ENCODE measurements around the gene DNAJC3.
"Not testable (repeated sequence)": the region's sequence is repeated elsewhere in the genome, so short reads cannot be mapped to it uniquely, and the experiment has no call there.

The DNAJC3 gene

GRCh38 chr13:95781016-95781415, 104.1 kb downstream of the DNAJC3 start:
- DNase-seq (ENCODE audit: low spot score), result no peak

DNA sequence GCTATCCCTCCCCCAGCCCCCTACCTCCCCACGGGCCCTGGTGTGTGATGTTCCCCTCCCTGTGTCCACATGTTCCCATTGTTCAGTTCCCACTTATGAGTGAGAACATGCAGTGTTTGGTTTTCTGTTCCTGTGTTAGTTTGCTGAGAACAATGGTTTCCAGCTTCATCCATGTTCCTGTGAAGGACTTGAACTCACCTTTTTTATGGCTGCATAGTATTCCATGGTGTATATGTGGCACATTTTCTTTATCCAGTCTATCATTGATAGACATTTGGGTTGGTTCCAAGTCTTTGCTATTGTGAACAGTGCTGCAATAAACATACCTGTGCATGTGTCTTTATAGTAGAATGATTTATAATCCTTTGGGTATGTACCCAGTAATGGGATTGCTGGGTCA, 105.0 kb downstream of the DNAJC3 start:
- DNase-seq (ENCODE audit: low spot score), result not testable (repeated sequence)

GRCh38 chr13:95783747-95784146, 106.8 kb downstream of the DNAJC3 start:
- DNase-seq (ENCODE audit: low spot score), result no peak

DNA sequence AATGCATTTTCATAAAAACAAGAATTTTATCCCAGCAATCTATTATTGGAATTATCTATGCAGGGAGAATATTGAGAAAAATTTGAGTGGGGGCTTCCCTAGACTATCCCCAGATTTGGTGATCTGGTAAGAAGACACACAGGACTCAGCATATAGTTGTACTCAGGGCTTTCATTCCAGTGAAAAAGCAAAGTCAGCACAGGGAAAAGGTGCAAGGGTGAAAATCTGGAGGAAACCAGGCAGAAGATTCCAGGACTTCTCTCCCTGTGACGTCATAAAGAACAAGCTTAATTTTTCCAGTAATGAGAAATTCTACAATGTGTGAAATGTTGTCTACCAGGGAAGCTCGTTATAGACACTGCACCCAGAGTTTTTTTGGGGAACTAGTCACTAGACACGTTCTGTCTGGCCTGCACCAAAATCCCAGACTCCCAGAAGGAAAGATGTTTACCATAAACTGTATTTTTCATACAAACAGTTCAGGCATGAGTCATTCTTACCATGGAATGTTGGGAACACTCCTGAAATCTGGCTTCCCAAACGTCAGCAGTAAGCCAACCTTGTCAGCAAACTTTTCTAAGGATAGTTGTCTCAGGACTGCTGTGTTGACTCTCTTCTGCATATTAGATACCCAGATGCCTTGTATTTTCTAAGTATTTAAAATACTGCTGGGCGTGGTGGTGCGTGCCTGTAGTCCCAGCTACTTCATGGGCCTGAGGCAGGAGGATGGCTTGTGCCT, 107.4 kb downstream of the DNAJC3 start:
- no peak for DNase-seq (ENCODE audit: low spot score)

- DNase-seq (ENCODE audit: low spot score), result no peak
These were observed 108.0 kb downstream of the DNAJC3 start for GRCh38 chr13:95784900-95785290.

DNA sequence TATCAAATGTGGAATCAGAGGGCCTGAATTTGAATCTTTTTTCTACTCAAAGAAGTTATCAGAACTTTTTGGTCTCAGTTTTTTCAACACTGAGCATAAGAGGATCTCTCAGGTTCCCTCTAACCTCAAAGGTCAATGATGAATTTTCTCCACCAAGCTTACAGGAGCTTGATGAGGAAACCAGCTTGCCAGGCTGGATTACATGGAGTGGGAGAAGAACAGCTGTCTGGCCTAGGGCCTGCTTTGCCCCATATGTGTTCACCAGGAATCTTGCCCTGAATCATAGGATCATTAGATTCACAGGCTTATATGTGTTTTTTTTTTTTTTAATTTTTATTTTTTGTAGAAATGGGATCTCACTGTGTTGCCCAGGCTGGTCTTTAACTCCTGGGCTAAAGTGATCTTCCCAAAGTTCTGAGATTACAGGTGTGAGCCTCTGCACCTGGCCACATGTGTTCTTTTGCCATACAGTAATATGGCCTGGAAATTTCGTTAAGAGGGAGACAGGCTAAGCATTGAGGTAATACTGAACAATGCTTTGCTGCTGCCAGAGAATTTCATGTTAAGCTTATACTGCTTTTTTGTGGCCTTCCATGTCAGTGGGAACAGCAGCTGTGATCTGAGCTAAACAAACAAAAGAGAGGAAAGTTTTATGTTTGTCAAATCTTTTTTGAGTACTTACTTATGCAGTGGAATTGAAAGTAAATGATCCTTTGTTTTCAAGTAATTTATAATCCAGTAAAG, 110.6 kb downstream of the DNAJC3 start:
- no peak for DNase-seq (ENCODE audit: low spot score)

DNA sequence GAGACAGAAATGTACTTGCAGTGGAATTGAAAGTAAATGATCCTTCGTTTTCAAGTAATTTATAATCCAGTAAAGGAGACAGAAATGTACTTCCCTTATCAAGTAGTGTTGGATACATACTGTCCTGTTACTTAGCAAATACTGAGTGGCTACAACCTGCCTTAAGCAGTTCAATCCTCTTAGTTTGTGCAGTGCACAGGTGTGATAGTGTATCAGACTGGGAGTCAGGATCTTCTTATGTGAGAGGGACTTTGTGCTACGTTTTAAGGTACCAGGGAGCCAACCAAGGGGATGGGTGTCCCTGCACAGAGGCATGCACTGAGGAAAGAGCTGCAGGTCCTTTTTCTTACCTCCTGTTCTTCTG, 111.1 kb downstream of the DNAJC3 start:
- no peak for DNase-seq (ENCODE audit: low spot score)

DNA sequence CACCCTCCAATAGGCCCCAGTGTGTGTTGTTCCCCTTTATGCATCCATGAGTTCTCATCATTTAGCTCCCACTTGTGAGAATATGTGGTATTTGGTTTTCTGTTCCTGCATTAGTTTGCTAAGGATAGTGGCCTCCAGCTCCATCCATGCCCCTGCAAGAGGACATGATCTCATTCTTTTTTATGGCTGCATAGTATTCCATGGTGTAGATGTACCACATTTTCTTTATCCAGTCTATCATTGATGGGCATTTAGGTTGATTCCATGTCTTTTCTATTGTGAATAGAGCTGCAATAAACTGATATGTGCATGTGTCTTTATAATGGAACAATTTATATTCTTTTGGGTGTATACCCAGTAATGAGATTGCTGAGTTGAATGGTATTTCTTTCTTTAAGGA, 112.4 kb downstream of the DNAJC3 start:
- DNase-seq (ENCODE audit: low spot score), result not testable (repeated sequence)

DNA sequence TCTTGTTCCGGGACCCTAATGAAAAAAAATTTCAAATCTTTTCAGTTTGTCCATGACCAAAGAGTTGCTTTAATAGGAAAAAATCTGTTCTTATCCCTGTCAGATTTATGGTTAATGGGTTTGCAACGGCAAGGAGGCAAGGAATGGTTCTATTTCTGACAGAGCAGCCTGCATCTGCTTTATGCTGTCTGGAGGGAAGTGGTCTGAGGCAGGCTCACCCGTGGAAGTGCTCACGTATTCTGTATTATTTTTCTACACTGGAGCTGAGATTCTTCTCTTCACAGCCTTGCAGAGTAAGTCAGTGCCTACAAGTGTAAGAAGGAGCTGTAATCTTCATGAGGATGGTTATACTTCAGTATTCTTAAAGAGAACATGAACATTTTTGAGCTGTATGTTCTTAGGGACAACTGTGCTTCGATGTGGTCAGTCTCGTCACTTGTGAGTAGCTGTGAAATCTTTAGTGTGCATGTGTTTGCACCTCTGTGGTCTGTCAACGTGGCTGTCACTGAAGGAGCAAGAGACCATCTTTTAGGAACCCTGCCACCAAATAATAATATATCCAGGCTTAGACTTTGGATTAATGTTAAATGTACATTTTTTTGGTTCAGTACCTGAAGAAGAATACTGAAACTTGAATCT, 114.3 kb downstream of the DNAJC3 start:
- DNase-seq (ENCODE audit: low spot score), result no peak

GRCh38 chr13:95793018-95793555, 116.1 kb downstream of the DNAJC3 start:
- DNase-seq (ENCODE audit: low spot score), result no peak

DNA sequence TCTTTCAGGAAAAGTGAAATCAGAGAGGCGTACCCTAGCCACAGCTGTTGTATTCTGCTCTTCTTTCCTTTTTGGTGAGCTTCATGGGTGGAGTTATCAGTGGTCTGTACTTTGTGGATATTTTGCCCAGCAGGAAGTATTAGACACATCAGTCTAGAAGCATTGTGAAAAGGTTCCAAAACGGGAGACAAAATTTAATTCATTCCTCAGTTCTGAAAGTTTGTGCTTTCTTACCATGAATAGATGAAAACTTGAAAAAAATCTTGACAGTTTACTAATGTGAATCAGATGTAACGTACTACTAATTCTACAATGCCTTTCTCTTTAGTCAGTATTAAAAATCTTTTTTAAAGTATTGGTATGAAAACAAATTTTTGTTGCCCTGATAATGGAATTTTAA, 116.8 kb downstream of the DNAJC3 start:
- DNase-seq (ENCODE audit: low spot score), result no peak

DNA sequence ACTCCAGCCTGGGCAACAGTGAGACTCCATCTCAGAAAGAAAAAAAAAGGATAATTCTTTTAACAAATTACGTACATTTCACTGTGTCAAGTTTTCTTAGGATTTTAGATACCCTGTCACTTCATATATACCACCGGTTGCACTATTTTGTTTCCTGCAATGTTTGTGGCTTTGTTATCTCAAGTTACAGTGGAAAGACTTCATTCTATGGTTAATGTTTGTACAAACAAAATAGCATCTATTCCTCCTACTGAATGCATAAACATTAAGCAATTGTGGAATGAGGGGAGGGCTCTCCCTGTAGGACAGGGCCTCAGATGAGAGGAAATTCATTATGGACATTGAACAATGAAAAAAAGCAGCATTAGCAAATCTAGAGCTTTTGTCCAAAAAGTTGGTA, 120.1 kb downstream of the DNAJC3 start:
- DNase-seq (ENCODE audit: low spot score), result no peak

DNA sequence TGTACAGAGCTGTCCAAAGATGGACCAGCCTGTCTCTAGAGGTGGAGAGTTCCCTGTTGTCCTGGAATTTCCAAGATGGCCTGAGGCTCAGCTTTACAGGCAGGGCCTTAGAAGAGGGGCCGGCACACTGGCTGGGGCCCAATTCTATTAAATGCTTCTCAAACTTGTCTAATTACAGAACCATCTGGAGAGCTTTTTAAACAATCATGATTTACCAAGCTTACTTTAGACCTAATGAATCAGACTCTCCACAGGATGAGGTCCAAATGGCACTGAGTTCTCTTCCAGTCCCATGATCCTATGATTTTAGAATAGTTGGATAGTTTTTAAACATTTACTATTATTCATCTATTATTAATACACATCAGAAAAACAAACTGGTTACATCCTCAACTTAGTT, 123.5 kb downstream of the DNAJC3 start:
- no peak for DNase-seq (ENCODE audit: low spot score)

GRCh38 chr13:95801825-95802224, 124.9 kb downstream of the DNAJC3 start:
- no peak for DNase-seq (ENCODE audit: low spot score)

GRCh38 chr13:95805921-95806320, 129.0 kb downstream of the DNAJC3 start:
- no peak for DNase-seq (ENCODE audit: low spot score)

- no peak for DNase-seq (ENCODE audit: low spot score)
These were observed 132.5 kb downstream of the DNAJC3 start for GRCh38 chr13:95809429-95809828.

- DNase-seq (ENCODE audit: low spot score), result no peak
These were observed 136.2 kb downstream of the DNAJC3 start for GRCh38 chr13:95813139-95813538.

GRCh38 chr13:95814495-95814894, 137.6 kb downstream of the DNAJC3 start:
- DNase-seq (ENCODE audit: low spot score), result no peak

GRCh38 chr13:95822303-95822702, 145.4 kb downstream of the DNAJC3 start:
- no peak for DNase-seq (ENCODE audit: low spot score)

GRCh38 chr13:95833126-95833525, 156.2 kb downstream of the DNAJC3 start:
- no peak for DNase-seq (ENCODE audit: low spot score)

- DNase-seq (ENCODE audit: low spot score), result no peak
These were observed 156.8 kb downstream of the DNAJC3 start for GRCh38 chr13:95833719-95834118.

- peak; percentile 80 for DNase-seq (ENCODE audit: low spot score)
These were observed 157.3 kb downstream of the DNAJC3 start for GRCh38 chr13:95834134-95834765.

- no peak for DNase-seq (ENCODE audit: low spot score)
These were observed 165.0 kb downstream of the DNAJC3 start for GRCh38 chr13:95841894-95842293.

All from ecto neural progenitor cell (in vitro differentiated cells).